Thoracic aorta (tissue), 2 donors: ENCODE data around the gene RFC2. TPM values are rescaled to one million over a fixed set of nuclear protein-coding genes. Genes with fewer than 3 reads are reported as not detected.

Experiments used
- ATAC-seq: fragments of 150-250 bp; one replicate; pipeline ENCODE4 v1.8.0; 2017; ENCODE audit warnings: low read depth; ENCODE audit not compliant: insufficient number of reproducible peaks, low FRiP score
- DNase-seq: peaks from one replicate; pipeline ENCODE4 v3.0.0-alpha.2; 2020; ENCODE audit warnings: low spot score
- H3K27ac ChIP-seq, 2 donors: fragments of 200-600 bp; sonication (generic); 1 replicate in 1 of 2; 2 replicates in 1 of 2; pipeline ENCODE4 v1.5.1; 2016; ENCODE audit warnings: mild to moderate bottlenecking in 2 of 2, moderate library complexity in 2 of 2
- H3K27me3 ChIP-seq: fragments of 200-600 bp; sonication (generic); replicated peaks from 2 replicates; pipeline ENCODE4 v1.6.0; 2016; ENCODE audit warnings: mild to moderate bottlenecking; ENCODE audit not compliant: insufficient read depth
- H3K36me3 ChIP-seq: fragments of 200-600 bp; sonication (generic); one replicate; pipeline ENCODE4 v1.5.1; 2016
- H3K4me1 ChIP-seq, 2 donors: fragments of 200-600 bp; sonication (generic); 1 replicate in 1 of 2; 2 replicates in 1 of 2; pipeline versions ENCODE4 v1.5.1 to v1.6.0; 2016; ENCODE audit warnings: low read depth in 2 of 2, mild to moderate bottlenecking in 1 of 2; ENCODE audit not compliant: control insufficient read depth in 1 of 2
- H3K4me3 ChIP-seq: fragments of 200-600 bp; sonication (generic); 2 replicates; pipeline ENCODE4 v1.5.1; 2016; ENCODE audit warnings: mild to moderate bottlenecking
- H3K9me3 ChIP-seq: fragments of 200-600 bp; sonication (generic); 2 replicates; pipeline ENCODE4 v1.5.1; 2016
- total RNA-seq, 2 donors: library from RNA; depleted of rRNA; stranded (reverse); fragments of >200 nt; gene quantifications; one replicate each; pipeline versions ENCODE4 v1.1.0 to v1.2.3, GENCODE V29; 2016
- TF ChIP-seq, protein P1 (sequence below): fragments of 200-600 bp; sonication (generic); IDR thresholded peaks from one replicate; pipeline ENCODE4 v1.5.1; 2019; ENCODE audit warnings: antibody characterized with exemption

Gene RFC2
- total RNA-seq, 2 donors from 2014 or later: 9.5 to 15.2 TPM

- Histone ChIP-seq H3K27me3 (no peaks in the 10 kb centered on the region), H3K36me3 (no peaks in the 10 kb centered on the region), H3K27ac (no peak overlapping the region), H3K4me3 (no peak overlapping the region), H3K9me3 (no peaks in the 10 kb centered on the region), H3K4me1 (peaks cover 6 to 13% of the 10 kb centered on the region in 2 donors)
- ATAC-seq (no peak), DNase-seq (no peak)
- TF ChIP-seq, protein P1, sequence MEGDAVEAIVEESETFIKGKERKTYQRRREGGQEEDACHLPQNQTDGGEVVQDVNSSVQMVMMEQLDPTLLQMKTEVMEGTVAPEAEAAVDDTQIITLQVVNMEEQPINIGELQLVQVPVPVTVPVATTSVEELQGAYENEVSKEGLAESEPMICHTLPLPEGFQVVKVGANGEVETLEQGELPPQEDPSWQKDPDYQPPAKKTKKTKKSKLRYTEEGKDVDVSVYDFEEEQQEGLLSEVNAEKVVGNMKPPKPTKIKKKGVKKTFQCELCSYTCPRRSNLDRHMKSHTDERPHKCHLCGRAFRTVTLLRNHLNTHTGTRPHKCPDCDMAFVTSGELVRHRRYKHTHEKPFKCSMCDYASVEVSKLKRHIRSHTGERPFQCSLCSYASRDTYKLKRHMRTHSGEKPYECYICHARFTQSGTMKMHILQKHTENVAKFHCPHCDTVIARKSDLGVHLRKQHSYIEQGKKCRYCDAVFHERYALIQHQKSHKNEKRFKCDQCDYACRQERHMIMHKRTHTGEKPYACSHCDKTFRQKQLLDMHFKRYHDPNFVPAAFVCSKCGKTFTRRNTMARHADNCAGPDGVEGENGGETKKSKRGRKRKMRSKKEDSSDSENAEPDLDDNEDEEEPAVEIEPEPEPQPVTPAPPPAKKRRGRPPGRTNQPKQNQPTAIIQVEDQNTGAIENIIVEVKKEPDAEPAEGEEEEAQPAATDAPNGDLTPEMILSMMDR: no peak
Measured at GRCh38 chr7:74280985-74281384, 26.8 kb upstream of the RFC2 start.

DNA sequence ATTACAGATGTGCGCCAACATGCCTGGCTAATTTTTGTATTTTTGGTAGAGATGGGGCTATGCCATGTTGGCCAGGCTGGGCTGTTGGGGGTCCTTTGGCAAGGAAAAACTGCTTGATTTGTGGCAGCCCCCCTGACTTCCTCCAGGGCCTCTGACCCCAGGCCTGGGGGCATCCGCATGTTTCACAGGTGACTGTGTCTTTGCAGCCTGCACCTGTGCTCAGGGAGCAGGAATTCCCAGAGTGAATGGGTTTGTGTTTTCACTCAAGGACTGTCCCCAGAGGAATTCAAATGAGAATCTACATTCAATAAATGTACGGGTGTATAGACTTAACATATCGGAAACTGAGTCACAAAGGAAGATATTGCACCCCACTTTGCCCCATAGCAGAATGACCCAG lies 23.4 kb upstream of the RFC2 start:
- TF ChIP-seq, protein P1: no peak
- no peaks in the 10 kb centered on the region for H3K27me3 ChIP-seq
- no peaks in the 10 kb centered on the region for H3K36me3 ChIP-seq
- no peak overlapping the region for H3K27ac ChIP-seq
- H3K4me1 ChIP-seq: peaks cover 6 to 21% of the 10 kb centered on the region in 2 donors
- H3K9me3 ChIP-seq: no peaks in the 10 kb centered on the region
- no peak overlapping the region for H3K4me3 ChIP-seq
- DNase-seq: no peak
- no peak for ATAC-seq

- no peak overlapping the region for H3K27ac ChIP-seq
- H3K36me3 ChIP-seq: no peaks in the 10 kb centered on the region
- H3K27me3 ChIP-seq: no peaks in the 10 kb centered on the region
- no peak overlapping the region for H3K4me3 ChIP-seq
- H3K9me3 ChIP-seq: no peaks in the 10 kb centered on the region
- TF ChIP-seq, protein P1: peak; percentile 12
- DNase-seq (no peak), ATAC-seq (no peak)
- H3K4me1 ChIP-seq: peaks cover 6 to 27% of the 10 kb centered on the region in 2 donors
Measured at GRCh38 chr7:74275401-74275881, 21.2 kb upstream of the RFC2 start.

- ATAC-seq (peak; percentile 81), DNase-seq (peak; percentile 43)
- Histone ChIP-seq H3K36me3 (no peaks in the 10 kb centered on the region), H3K4me1 (peaks cover 4 to 16% of the 10 kb centered on the region in 2 donors), H3K9me3 (no peaks in the 10 kb centered on the region), H3K27me3 (no peaks in the 10 kb centered on the region), H3K4me3 (peak overlapping the region; percentile 0), H3K27ac (peak overlapping the region; percentile 63 to 82)
- TF ChIP-seq, protein P1: no peak
Measured at GRCh38 chr7:74272305-74273038, 18.3 kb upstream of the RFC2 start.

GRCh38 chr7:74271742-74272141 lies 17.5 kb upstream of the RFC2 start:
- Histone ChIP-seq H3K4me3 (no peak overlapping the region), H3K36me3 (no peaks in the 10 kb centered on the region)
- ATAC-seq: no peak

More at GRCh38 chr7:74271742-74272141, 17.5 kb upstream of the RFC2 start:
- TF ChIP-seq, protein P1: no peak
- peak overlapping the region; percentile 63 to 82 for H3K27ac ChIP-seq
- DNase-seq: no peak
- H3K9me3 ChIP-seq: no peaks in the 10 kb centered on the region
- no peaks in the 10 kb centered on the region for H3K27me3 ChIP-seq
- peaks cover 4 to 16% of the 10 kb centered on the region in 2 donors for H3K4me1 ChIP-seq
